WI38 (cell line): Measurements from ENCODE around the gene ZNF782.

Source experiments
- H3K4me3 ChIP-seq: 2 replicates; pipeline ENCODE4 v1.5.1; 2011; ENCODE audit warnings: low read depth, mild to moderate bottlenecking, control low read depth, low read length
- TF ChIP-seq, protein P1 (sequence below): IDR thresholded peaks from 2 replicates; pipeline ENCODE4 v1.5.1; 2012; ENCODE audit warnings: low read depth, mild to moderate bottlenecking, control low read depth, low read length

ZNF782 gene

DNA sequence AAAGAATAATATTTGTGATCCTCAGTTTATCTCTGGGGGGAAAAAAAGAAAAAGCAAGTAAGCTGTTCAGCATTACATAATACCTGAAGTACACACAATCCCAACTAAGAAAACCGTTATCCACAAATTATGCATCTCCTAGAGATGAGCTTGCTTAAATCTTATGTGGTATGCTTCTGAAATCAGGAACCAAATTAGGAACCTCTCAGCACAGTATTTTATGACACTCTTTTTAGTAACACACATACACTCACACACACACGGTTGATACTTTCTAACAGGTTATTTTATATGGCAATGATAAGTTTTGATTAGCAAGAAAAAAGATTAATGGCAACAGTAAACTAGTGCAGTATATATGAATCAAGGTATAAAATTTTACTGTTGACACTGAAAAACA lies 75.2 kb downstream of the ZNF782 start:
- H3K4me3 ChIP-seq, result no peak overlapping the region
- TF ChIP-seq, protein P1, sequence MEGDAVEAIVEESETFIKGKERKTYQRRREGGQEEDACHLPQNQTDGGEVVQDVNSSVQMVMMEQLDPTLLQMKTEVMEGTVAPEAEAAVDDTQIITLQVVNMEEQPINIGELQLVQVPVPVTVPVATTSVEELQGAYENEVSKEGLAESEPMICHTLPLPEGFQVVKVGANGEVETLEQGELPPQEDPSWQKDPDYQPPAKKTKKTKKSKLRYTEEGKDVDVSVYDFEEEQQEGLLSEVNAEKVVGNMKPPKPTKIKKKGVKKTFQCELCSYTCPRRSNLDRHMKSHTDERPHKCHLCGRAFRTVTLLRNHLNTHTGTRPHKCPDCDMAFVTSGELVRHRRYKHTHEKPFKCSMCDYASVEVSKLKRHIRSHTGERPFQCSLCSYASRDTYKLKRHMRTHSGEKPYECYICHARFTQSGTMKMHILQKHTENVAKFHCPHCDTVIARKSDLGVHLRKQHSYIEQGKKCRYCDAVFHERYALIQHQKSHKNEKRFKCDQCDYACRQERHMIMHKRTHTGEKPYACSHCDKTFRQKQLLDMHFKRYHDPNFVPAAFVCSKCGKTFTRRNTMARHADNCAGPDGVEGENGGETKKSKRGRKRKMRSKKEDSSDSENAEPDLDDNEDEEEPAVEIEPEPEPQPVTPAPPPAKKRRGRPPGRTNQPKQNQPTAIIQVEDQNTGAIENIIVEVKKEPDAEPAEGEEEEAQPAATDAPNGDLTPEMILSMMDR, result no peak

DNA sequence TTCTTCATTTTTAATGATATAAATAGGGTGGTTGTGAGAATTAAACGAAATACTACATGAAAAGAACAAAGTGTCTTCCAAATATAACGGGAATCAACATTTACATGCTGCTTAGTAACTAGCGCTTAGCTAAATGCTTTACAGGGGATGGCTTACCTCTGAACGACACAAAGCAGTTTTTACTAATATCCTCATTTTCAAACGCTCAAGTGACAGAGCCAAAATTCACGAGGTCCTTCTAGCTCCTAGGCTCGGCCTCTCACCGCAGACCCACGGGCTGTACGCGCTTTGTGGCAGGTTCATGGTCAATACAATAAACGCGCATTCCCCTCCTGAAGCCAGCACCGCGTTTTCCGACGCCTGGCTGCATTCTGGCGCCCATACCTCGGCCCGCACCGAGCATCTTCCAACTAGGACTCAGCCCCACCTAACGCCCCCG lies 76.9 kb downstream of the ZNF782 start:
- peak overlapping the region; percentile 82 for H3K4me3 ChIP-seq

DNA sequence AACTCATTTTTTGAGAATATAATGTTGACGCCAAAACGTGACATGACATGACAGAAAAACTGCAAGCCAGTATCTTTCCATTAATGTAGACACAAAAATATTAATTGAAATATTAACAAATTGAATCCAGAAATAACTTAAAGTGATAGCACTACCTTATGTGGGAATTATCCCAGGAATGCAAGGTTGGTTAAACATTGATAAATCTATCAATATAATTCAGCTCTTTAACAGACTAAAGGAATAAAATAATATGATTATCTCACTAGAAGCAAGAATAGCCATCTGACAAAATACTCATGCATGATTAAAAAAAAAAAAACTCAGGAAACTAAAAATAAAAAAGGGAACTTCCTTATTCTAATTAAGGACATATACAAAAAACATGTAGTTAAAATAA lies 83.2 kb downstream of the ZNF782 start:
- TF ChIP-seq, protein P1, result no peak
- H3K4me3 ChIP-seq, result no peak overlapping the region

More for the DNA sequence above, 76.9 kb downstream of the ZNF782 start:
- TF ChIP-seq, protein P1, result no peak

- H3K4me3 ChIP-seq, result no peak overlapping the region
- TF ChIP-seq, protein P1, result no peak
Observed at GRCh38 chr9:96769989-96770388, 84.3 kb downstream of the ZNF782 start.
